Measurements from ENCODE around the gene MTMR12.

The MTMR12 gene

DNA sequence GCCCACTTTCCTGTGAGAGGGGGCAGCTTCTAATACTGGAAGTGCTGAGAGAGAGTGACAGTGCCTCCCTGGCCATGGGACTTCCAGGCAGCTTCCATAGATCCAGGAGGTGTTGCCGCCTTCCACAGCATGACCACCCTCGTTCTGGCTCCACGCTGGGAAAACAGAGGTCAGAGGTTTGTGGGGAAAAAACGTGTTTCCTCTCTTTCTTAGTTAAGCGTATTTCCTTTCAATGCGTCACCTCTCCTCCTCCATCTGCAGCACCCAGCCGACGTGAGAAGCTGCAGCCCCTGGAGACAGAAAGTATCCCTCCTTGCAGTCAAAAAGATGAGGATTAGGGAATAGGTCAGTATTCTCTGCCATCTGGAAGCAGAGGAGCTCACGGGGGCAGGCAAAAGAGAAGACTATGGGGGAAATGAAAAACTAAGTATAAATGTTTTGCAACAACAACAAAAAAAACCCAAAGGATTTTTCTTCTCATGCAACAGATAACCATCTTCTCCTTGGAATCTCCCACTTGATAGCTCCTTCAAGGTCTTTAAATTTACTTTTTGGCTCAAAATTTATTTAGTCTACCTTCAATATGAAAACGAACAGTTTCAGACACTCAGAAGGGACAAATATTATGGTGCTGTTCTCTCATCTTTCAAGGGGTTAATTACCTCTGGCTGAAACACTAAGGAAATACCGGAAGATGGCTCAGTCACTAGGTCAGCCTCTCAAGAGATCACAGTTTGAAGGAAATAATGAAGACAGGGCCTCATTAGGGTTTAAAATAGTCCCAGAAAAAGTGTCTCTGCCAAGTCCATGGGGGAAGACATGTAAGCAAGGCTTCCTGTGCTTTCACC lies 38.0 kb downstream of the MTMR12 start:
- DNase-seq: no peak

DNA sequence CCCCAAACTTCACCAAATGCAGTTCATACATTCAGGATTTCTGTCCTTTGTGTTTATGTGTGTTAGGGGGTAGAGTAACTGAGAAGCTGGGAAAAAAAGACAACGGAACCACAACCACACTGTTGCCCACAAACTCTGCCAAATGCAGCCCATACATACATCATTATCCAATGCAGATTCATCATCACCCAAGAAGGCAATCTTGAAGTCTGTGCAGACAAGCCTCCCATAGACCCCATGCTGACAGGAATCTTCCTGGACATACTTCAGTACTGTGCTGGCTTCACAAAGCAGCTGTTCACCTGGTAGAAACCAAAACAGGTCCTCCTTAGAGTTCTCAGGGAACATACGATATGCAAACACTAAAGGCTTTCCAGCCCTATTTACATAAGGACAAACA lies 38.9 kb downstream of the MTMR12 start:
- no peak for DNase-seq

DNA sequence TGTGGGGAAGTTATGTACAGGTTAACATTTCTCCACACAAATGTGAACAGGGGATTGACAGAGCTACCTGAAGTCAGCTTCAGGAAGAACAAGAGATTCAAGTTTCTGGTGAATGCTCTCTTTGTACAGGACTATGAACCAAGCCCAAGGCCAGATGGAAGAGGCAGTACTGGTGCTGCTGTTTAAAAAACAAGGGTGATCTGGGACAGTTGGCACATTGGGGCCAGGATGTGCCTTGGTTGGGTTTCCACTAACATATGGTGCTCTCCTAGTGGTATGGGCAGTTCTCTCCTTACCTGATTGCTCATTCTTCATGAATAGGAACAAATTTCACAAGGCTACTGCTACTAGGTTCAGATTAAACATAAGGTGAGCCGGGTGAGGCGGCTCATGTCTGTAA lies 40.0 kb downstream of the MTMR12 start:
- no peak for DNase-seq

GRCh38 chr5:32270946-32271345 lies 41.8 kb downstream of the MTMR12 start:
- no peak for DNase-seq

DNA sequence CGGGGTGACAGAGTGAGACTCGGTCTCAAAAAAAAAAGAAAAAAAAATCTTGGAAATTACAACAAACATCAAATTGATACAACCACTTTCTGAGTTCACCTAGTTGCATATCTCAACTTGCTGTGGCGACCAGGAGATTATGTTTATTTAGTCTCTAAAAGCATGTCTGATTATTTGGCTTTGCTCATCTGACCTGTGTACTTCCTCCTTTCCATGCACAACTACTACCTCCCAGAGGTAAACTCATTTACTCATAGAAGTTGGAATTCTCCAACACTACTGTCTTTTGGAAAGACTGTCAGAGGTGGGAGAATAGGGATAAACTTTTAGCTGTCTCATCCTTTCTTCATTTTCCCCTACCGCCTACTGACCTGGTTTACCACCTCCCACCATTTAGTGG lies 42.6 kb downstream of the MTMR12 start:
- DNase-seq: no peak

GRCh38 chr5:32265902-32266301 lies 46.8 kb downstream of the MTMR12 start:
- no peak for DNase-seq

DNA sequence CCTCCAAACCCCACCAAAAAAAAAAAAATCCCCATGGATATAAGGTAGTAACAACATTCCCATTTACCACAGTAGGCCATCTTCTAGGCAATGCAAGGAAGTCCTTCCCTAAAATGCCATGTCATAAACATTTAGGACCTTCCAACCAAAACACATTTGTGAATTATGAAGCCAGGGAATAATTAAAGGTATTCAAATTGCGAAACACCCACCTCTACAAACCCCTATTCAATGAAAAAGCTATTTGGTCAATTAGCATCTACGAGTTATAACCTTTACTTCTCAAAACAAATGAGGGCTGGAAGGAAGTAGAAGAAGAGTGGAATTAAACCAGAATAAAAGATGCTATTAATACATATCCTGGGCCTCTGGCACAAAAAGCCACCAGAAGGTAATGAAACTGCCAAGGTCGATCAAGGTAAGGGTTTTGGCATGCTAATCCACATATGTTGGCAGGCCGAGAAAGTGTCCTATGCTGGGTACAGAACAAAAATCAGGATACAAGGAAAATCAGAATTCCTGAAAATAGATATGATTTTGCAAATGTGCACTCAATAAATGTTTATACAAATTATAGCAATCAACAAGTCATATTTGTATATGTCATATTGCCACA lies 47.7 kb downstream of the MTMR12 start:
- no peak for DNase-seq

DNA sequence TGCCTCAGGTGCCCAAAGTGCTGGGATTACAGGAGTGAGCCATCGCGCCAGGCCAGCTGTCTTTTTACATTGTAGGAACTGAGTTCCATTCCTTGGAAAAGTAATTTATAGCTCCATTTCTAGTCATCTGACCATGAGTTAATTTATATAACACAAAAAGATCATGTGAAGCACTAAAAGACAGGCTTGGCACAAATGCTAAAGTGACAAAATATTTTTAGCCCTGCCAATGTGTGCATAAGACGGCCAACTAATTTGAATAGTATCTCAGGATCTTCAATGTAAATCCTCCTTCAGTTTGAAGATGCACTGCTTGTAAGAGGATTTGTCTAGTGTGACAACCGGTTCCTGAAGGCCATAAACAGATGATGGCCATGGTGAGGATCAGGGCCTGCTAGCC lies 49.1 kb downstream of the MTMR12 start:
- no peak for DNase-seq

GRCh38 chr5:32261198-32261597 lies 51.5 kb downstream of the MTMR12 start:
- no peak for DNase-seq

DNA sequence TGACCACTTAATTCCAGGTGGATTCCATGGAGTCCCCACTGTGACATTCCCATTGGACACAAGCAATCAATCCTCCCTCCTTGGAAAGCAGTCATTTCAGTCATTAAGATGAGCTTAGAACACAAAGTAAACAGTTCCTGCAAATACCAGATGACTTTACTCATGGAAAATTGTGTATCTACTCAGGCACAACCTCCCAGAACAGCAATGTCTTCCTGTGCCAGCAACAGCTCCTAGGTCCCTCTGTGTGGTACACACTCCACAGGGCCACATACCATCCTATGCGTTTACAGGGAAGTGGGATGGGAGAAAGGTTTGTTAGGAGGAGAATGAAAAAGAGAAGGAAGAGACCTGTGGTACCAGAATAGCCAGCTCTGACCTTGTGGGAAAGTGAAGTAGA lies 53.7 kb downstream of the MTMR12 start:
- DNase-seq: no peak

DNA sequence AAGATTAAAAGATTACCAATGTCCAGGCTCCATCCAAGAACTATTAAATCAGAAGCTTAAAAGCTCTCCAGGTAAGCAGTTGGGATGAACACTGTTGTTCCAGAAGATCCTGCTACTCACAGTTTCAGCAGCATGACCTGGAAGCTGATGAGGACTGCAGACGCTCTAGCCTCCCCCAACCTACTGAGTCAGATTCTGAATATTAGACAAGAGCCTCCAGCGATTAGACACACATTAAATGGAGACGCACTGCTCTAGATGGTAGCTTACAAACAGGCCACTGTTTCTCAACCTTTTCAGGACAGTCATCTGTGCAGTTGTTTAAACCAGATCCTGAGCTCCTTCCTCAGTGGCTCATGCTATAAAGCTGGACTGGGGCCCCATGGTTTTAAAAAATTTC lies 54.3 kb downstream of the MTMR12 start:
- no peak for DNase-seq

- DNase-seq: no peak
These were observed 57.2 kb downstream of the MTMR12 start for GRCh38 chr5:32255540-32255900.

- no peak for DNase-seq
These were observed 57.7 kb downstream of the MTMR12 start for GRCh38 chr5:32254881-32255539.

GRCh38 chr5:32251871-32252458 lies 60.8 kb downstream of the MTMR12 start:
- DNase-seq: no peak

- DNase-seq: no peak
These were observed 63.1 kb downstream of the MTMR12 start for GRCh38 chr5:32249668-32250067.

DNA sequence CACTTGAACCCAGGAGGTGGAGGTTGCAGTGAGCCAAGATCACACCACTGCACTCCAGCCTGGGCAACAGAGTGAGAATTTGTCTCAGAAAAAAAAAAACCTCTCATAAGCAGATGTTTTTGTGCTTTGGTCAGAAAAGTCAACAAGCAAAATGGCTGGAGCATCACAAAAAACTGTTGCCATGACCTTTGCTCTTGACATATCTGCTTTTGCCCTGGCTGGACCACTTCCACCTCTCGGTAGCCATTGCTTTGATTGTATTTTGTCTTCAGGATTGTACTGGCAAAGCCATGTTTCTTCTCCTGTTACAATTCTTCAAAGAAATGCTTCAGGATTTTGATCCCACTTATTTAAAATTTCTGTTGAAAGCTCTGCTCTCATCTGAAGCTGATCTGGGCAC lies 67.0 kb downstream of the MTMR12 start:
- DNase-seq: no peak

GRCh38 chr5:32244017-32244416 lies 68.7 kb downstream of the MTMR12 start:
- no peak for DNase-seq

- DNase-seq: no peak
These were observed 71.5 kb downstream of the MTMR12 start for GRCh38 chr5:32241034-32241783.

- no peak for DNase-seq
These were observed 73.4 kb downstream of the MTMR12 start for GRCh38 chr5:32239385-32239784.

- peak; percentile 35 for DNase-seq
These were observed 78.9 kb downstream of the MTMR12 start for GRCh38 chr5:32233696-32234447.

DNA sequence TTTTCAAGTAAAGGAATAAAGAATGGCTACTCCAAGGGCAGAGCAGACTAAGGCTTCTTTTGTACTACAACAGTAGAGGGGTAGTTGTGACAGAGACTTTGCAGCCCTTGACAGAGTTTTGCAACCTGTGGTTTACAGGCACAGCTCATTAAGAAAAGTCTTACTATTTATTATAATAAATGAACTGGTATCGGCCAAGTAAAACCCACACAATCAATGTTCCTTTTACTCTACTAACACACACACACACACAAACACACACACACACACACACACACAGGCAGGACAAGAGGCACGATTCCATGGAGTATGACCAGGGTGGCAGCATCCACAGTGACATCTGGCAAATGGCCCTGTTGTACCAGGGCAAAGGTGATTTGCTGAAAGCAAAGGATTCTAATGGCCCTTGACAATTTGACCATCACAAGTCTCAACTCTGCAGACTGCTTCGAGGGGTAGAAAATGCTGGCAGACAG lies 79.5 kb downstream of the MTMR12 start:
- no peak for DNase-seq
